AG04450 (cell line): ENCODE data around the gene OGDH. TPM values are rescaled to one million over a fixed set of nuclear protein-coding genes. Genes with fewer than 3 reads are reported as not detected.

ENCODE experiments used
- CTCF ChIA-PET: fragments of 300-600, 350-600 bp; formaldehyde crosslinking; extraction: SDS; loops from one replicate; lab custom pipeline; 2022; ENCODE audit warnings: antibody characterized with exemption, inconsistent platforms; lab: Charles Lee
- POLR2A ChIA-PET: fragments of 350-600 bp; formaldehyde crosslinking; extraction: SDS; loops from one replicate; lab custom pipeline; 2021; ENCODE audit warnings: antibody characterized with exemption, inconsistent platforms; lab: Yijun Ruan, JAX
- DNase-seq: peaks from one replicate; pipeline ENCODE4 v3.0.0-alpha.2; 2011; ENCODE audit warnings: low read depth, low spot score
- H3K27ac ChIP-seq: one replicate; pipeline ENCODE4 v1.5.1; 2012; ENCODE audit warnings: low read depth, low read length, control low read depth
- H3K27me3 ChIP-seq: one replicate; pipeline ENCODE4 v1.6.0; 2012; ENCODE audit warnings: low read length; ENCODE audit not compliant: control insufficient read depth, insufficient read depth
- H3K4me3 ChIP-seq: 2 replicates; pipeline ENCODE4 v1.5.1; 2011; ENCODE audit warnings: mild to moderate bottlenecking, low read depth, low read length, control low read depth
- H3K9me3 ChIP-seq: 2 replicates; pipeline ENCODE4 v1.5.1; 2012; ENCODE audit warnings: low read length; ENCODE audit not compliant: control insufficient read depth, insufficient read depth
- polyA plus RNA-seq: library from polyadenylated mRNA; depleted of rRNA; stranded (reverse); fragments of >200 nt; gene quantifications from 2 replicates; pipeline ENCODE4 v1.2.3, GENCODE V29; 2011
- TF ChIP-seq, protein P1 (sequence below): IDR thresholded peaks from 2 replicates; pipeline ENCODE4 v1.5.1; 2011; ENCODE audit warnings: low read depth, low read length, control low read depth, inconsistent platforms

Gene OGDH
- polyA plus RNA-seq, 1 experiment, result 35.8 TPM

- TF ChIP-seq, protein P1, sequence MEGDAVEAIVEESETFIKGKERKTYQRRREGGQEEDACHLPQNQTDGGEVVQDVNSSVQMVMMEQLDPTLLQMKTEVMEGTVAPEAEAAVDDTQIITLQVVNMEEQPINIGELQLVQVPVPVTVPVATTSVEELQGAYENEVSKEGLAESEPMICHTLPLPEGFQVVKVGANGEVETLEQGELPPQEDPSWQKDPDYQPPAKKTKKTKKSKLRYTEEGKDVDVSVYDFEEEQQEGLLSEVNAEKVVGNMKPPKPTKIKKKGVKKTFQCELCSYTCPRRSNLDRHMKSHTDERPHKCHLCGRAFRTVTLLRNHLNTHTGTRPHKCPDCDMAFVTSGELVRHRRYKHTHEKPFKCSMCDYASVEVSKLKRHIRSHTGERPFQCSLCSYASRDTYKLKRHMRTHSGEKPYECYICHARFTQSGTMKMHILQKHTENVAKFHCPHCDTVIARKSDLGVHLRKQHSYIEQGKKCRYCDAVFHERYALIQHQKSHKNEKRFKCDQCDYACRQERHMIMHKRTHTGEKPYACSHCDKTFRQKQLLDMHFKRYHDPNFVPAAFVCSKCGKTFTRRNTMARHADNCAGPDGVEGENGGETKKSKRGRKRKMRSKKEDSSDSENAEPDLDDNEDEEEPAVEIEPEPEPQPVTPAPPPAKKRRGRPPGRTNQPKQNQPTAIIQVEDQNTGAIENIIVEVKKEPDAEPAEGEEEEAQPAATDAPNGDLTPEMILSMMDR, result no peak
- H3K9me3 ChIP-seq, result no peaks in the 10 kb centered on the region
- ChIA-PET POLR2A (interaction anchor here (0.8 kb wide), 1 partner anchor 16 kb away, joined by 6 read pairs; no protein-coding TSS in a partner anchor), CTCF (interaction anchor here (0.7 kb wide), 1 partner anchor 714 kb away, joined by 4 read pairs; no protein-coding TSS in a partner anchor)
- H3K27ac ChIP-seq, result peak overlapping the region; percentile 95
- H3K27me3 ChIP-seq, result no peaks in the 10 kb centered on the region
- peak; percentile 34 for DNase-seq
- no peak overlapping the region for H3K4me3 ChIP-seq
These were observed 127.5 kb downstream of the OGDH start for GRCh38 chr7:44733708-44734481.

DNA sequence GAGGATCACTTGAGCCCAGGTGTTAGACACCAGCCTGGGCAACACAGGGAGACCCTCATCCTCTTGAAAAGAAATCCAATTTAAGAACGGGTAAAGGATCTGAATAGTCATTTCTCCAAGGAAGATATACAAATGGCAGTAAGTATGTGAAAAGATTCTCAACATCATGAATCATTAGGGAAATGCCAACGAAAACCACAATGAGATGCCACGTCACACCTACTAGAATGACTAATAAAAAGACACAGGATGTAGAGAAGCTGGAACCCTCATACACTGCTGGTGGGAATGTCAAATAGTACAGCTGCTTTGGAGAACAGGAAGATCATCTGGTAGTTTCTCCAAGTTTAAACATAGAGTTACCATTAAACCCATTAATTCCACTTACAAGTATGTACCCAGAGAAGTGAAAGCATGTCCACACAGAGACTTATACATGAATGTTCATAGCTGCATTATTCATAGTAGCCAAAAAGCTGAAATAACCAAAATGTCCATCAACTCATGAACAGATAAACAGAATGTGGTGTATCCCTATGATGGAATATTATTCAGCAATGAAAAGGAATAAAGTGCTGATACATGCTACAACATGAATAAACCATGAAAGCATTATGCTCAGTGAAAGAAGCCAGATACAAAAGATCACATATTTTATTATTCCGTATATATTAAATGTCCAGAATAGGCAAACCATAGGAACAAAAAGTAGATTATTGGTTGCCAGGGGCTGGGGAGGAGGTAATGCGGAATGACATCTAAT is 129.2 kb downstream of the OGDH start:
- DNase-seq, result peak; percentile 94
- peak overlapping the region; percentile 95 for H3K27ac ChIP-seq
- no peaks in the 10 kb centered on the region for H3K27me3 ChIP-seq
- TF ChIP-seq, protein P1, result peak; percentile 10; the same call in 1 of the 2 replicates
- no peaks in the 10 kb centered on the region for H3K9me3 ChIP-seq
- ChIA-PET POLR2A (interaction anchor here (0.7 to 1.2 kb wide), 3 partner anchors 33 to 129 kb away, joined by 5 to 7 read pairs (median 5); partner anchors contain the start of gene OGDH), CTCF (interaction anchor here (0.5 kb wide), 1 partner anchor 187 kb away, joined by 3 read pairs; no protein-coding TSS in a partner anchor)
- no peak overlapping the region for H3K4me3 ChIP-seq

DNA sequence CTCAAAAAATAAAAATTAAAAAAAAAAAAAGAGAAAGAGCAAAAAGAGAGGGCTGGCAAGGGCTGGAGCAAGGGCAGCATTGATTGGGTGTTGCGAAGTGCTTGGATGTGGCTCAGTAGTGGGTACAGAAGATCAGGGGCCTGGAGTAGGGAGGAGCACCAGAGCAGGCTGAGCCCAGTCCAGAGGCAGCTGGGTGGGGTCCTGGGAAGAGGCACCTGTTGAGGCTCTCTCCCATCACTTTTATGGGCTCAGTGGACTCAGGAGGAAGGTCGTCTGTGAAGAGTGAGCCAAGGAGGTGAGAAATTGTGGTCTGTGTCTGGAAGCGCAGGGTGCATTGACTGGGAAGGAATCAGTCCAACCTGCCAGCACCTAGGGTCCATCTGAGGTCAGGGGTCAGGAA is 130.5 kb downstream of the OGDH start:
- H3K4me3 ChIP-seq, result no peak overlapping the region
- no peak overlapping the region for H3K27ac ChIP-seq
- no peaks in the 10 kb centered on the region for H3K27me3 ChIP-seq
- H3K9me3 ChIP-seq, result no peaks in the 10 kb centered on the region
- no peak for DNase-seq
- CTCF ChIA-PET, result no interaction called here
- TF ChIP-seq, protein P1, result no peak
- POLR2A ChIA-PET, result no interaction called here

DNA sequence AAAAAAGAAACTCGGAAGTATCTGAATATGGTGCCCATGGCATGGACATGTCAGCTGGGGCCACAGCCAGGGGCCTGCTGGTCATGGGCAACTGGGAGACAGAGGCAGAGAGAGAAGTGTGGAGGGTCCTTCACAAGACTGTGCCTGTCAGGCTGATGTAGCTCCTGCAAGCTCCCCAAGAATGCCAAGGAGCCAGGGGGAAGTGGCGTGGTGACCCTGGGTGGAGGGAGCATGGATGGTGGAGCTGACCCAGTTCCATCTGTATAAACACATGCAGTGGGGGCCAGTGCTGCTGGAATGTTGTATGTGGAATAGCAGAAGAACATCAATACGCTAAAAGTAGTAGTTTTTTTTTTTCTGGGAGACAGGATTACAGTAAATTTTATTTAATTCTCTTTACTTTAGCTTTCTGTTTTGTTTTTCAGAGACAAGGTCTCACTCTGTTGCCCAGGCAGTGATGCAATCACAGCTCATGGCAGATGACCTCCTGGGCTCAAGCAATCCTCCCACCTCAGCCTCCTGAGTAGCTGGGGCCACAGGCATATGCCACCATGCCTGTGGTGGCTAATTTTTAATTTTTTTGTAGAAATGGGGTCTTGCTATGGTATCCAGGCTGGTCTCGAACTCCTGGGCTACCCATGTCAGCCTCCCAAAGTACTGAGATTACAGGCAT is 131.8 kb downstream of the OGDH start:
- TF ChIP-seq, protein P1, result no peak
- H3K27me3 ChIP-seq, result no peaks in the 10 kb centered on the region
- no peak for DNase-seq
- peak overlapping the region; percentile 11 for H3K27ac ChIP-seq
- CTCF ChIA-PET, result no interaction called here
- H3K9me3 ChIP-seq, result no peaks in the 10 kb centered on the region
- POLR2A ChIA-PET, result interaction anchor here (0.7 kb wide), 1 partner anchor 59 kb away, joined by 4 read pairs; the partner anchor contains the start of gene PPIA
- no peak overlapping the region for H3K4me3 ChIP-seq
